Body of pancreas (tissue), 4 donors: ENCODE measurements around the gene GRHL1. TPM values are rescaled to one million over a fixed set of nuclear protein-coding genes. Genes with fewer than 3 reads are reported as not detected.

ENCODE experiments used
- ATAC-seq: fragments of 150-250 bp; one replicate; pipeline ENCODE4 v1.9.1; 2016
- DNase-seq, 4 donors: peaks; one replicate each; pipeline ENCODE4 v3.0.0-alpha.2; 2019
- H3K27ac ChIP-seq, 4 donors: fragments of 200-600 bp; sonication (generic); 1 replicate in 3 of 4; 2 replicates in 1 of 4; pipeline versions ENCODE4 v1.5.1 to v1.6.1; 2016 to 2019; ENCODE audit warnings: mild to moderate bottlenecking in 1 of 4, mixed read lengths in 1 of 4, moderate library complexity in 1 of 4
- H3K27me3 ChIP-seq, 2 donors: fragments of 200-600 bp; sonication (generic); one replicate each; pipeline ENCODE4 v1.6.0; 2016; ENCODE audit warnings: mild to moderate bottlenecking in 1 of 2
- H3K36me3 ChIP-seq, 2 donors: fragments of 200-600 bp; sonication (generic); replicated peaks in 1 of 2; 2 replicates each; pipeline ENCODE4 v1.5.1; 2016; ENCODE audit warnings: low read depth in 2 of 2; ENCODE audit not compliant: insufficient read depth in 1 of 2
- H3K4me1 ChIP-seq: fragments of 200-600 bp; sonication (generic); one replicate; pipeline ENCODE4 v1.6.0; 2016
- H3K4me3 ChIP-seq, 2 donors: fragments of 200-600 bp; sonication (generic); 1 replicate in 1 of 2; 2 replicates in 1 of 2; pipeline ENCODE4 v1.5.1; 2016 to 2019
- H3K9me3 ChIP-seq, 3 donors: fragments of 200-600 bp; sonication (generic); 1 replicate in 2 of 3; 2 replicates in 1 of 3; pipeline ENCODE4 v1.5.1; 2016
- CTCF ChIP-seq, 7 experiments: fragments of 450-650 bp in 4 of 7; fragments of 200-600 bp in 3 of 7; sonication (generic) in 3 of 7; IDR thresholded peaks; one replicate each; pipeline ENCODE4 v1.5.1; 2016 to 2019; ENCODE audit warnings: antibody characterized with exemption in 7 of 7
- POLR2A ChIP-seq, 3 donors: fragments of 450-650 bp; IDR thresholded peaks; one replicate each; pipeline ENCODE4 v1.6.1; 2016; ENCODE audit warnings: antibody characterized with exemption in 3 of 3, mild to moderate bottlenecking in 2 of 3
- WGBS, 2 donors: methylation state at CpG; one replicate each; pipeline ENCODE4 v1.1.5; 2017; 5-methylcytosine and 5-hydroxymethylcytosine counted together
- intact Hi-C: fragments of 100-400 bp; cut with DNase I; formaldehyde crosslinking; loops from one replicate; pipeline ENCODE4 v1.15.1; 2023
- total RNA-seq, 2 donors: library from RNA; depleted of rRNA; stranded (reverse); fragments of >200 nt; gene quantifications; one replicate each; pipeline ENCODE4 v1.1.0, GENCODE V29; 2016

The GRHL1 gene
- total RNA-seq, 2 donors from 2014 or later: 2.0 to 4.2 TPM

- Histone ChIP-seq H3K4me1 (peaks cover 27% of the 10 kb centered on the region), H3K27ac (no peak overlapping the region), H3K36me3 (no peaks in the 10 kb centered on the region), H3K27me3 (no peaks in the 10 kb centered on the region), H3K9me3 (no peaks in the 10 kb centered on the region), H3K4me3 (no peak overlapping the region)
- peak in 3 of 4 donors; percentile 38 to 49 (median 39) for DNase-seq
- TF ChIP-seq POLR2A (IDR thresholded peaks at IDR 0.05) (no peak), CTCF (IDR thresholded peaks at IDR 0.05) (no peak)
- ATAC-seq: peak; percentile 22
- intact Hi-C loops: no loop called here
- 58 to 60% methylated on average over 13 of the region's 13 CpGs for WGBS, 2 donors
Measured at GRCh38 chr2:9972621-9973479, 21.4 kb downstream of the GRHL1 start.

GRCh38 chr2:9973690-9974089, 22.2 kb downstream of the GRHL1 start:
- Histone ChIP-seq H3K36me3 (no peaks in the 10 kb centered on the region), H3K9me3 (no peaks in the 10 kb centered on the region), H3K27ac (no peak overlapping the region), H3K4me1 (peaks cover 27% of the 10 kb centered on the region), H3K27me3 (no peaks in the 10 kb centered on the region), H3K4me3 (no peak overlapping the region)
- 81 to 90% methylated on average over 6 of the region's 6 CpGs for WGBS, 2 donors
- TF ChIP-seq POLR2A (IDR thresholded peaks at IDR 0.05) (no peak), CTCF (IDR thresholded peaks at IDR 0.05) (no peak)
- DNase-seq (no peak), ATAC-seq (no peak)
- intact Hi-C loops: no loop called here

GRCh38 chr2:9974343-9974742, 22.9 kb downstream of the GRHL1 start:
- Histone ChIP-seq H3K4me3 (no peak overlapping the region), H3K36me3 (no peaks in the 10 kb centered on the region), H3K4me1 (peaks cover 27% of the 10 kb centered on the region), H3K27me3 (no peaks in the 10 kb centered on the region), H3K9me3 (no peaks in the 10 kb centered on the region), H3K27ac (peak overlapping the region in 1 of 4 donors; percentile 44)
- TF ChIP-seq CTCF (IDR thresholded peaks at IDR 0.05) (no peak), POLR2A (IDR thresholded peaks at IDR 0.05) (no peak)
- WGBS, 2 donors: 70 to 74% methylated on average over 4 of the region's 4 CpGs
- intact Hi-C loops: no loop called here
- ATAC-seq (no peak), DNase-seq (no peak)

GRCh38 chr2:9975328-9975727, 23.8 kb downstream of the GRHL1 start:
- no peak overlapping the region for H3K4me3 ChIP-seq
- DNase-seq: peak; percentile 57 to 80 (median 72)
- H3K27me3 ChIP-seq: no peaks in the 10 kb centered on the region
- ATAC-seq: peak; percentile 80
- H3K9me3 ChIP-seq: no peaks in the 10 kb centered on the region
- TF ChIP-seq CTCF (IDR thresholded peaks at IDR 0.05) (no peak), POLR2A (IDR thresholded peaks at IDR 0.05) (no peak)
- H3K4me1 ChIP-seq: peaks cover 27% of the 10 kb centered on the region
- intact Hi-C loops: no loop called here
- 19 to 45% methylated on average over 10 of the region's 10 CpGs for WGBS, 2 donors
- H3K36me3 ChIP-seq: no peaks in the 10 kb centered on the region
- H3K27ac ChIP-seq: peak overlapping the region; percentile 0 to 58 (median 43)
